ENCODE results near the gene AHSG. TPM values are rescaled to one million over a fixed set of nuclear protein-coding genes. Genes with fewer than 3 reads are reported as not detected.

Gene AHSG
- total RNA-seq, 2 experiments from 2014 or later = not detected

DNA sequence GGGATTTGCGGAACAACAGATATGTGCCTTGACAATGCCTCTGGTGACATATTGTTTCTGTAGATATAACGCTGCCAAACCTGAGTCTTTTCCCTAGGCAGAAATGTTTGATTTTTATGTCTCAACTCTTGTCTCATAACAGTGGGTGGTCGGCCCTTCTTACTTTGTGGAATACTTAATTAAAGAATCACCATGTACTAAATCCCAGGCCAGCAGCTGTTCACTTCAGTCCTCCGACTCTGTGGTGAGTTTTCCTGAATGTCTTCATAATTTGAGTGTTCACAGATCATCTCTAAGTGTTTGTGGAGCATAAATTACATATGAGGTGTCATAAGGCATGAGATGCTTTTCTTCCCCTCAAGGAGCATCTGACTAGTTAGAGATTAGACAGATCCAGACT lies 33.2 kb downstream of the AHSG start:
- Mint-ChIP-seq H3K27ac (no peak overlapping the region), H3K4me3 (no peak overlapping the region), H3K27me3 (peaks cover 6% of the 10 kb centered on the region), H3K9me3 (no peaks in the 10 kb centered on the region), H3K4me1 (ENCODE audit: low read depth) (peaks cover 24% of the 10 kb centered on the region), H3K36me3 (ENCODE audit: low read depth) (no peaks in the 10 kb centered on the region)
- ChIA-PET CTCF (no interaction called here), POLR2A (no interaction called here)
- intact Hi-C loops (cut with micrococcal nuclease) = no loop called here
- TF ChIP-seq, protein P1, sequence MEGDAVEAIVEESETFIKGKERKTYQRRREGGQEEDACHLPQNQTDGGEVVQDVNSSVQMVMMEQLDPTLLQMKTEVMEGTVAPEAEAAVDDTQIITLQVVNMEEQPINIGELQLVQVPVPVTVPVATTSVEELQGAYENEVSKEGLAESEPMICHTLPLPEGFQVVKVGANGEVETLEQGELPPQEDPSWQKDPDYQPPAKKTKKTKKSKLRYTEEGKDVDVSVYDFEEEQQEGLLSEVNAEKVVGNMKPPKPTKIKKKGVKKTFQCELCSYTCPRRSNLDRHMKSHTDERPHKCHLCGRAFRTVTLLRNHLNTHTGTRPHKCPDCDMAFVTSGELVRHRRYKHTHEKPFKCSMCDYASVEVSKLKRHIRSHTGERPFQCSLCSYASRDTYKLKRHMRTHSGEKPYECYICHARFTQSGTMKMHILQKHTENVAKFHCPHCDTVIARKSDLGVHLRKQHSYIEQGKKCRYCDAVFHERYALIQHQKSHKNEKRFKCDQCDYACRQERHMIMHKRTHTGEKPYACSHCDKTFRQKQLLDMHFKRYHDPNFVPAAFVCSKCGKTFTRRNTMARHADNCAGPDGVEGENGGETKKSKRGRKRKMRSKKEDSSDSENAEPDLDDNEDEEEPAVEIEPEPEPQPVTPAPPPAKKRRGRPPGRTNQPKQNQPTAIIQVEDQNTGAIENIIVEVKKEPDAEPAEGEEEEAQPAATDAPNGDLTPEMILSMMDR (IDR thresholded peaks at IDR 0.05) = no peak
- DNase-seq = no peak
- no peak for ATAC-seq

GRCh38 chr3:186646841-186647240 lies 34.0 kb downstream of the AHSG start:
- H3K27me3 Mint-ChIP-seq = peaks cover 5% of the 10 kb centered on the region
- peaks cover 21% of the 10 kb centered on the region for H3K4me1 Mint-ChIP-seq (ENCODE audit: low read depth)
- H3K4me3 Mint-ChIP-seq = no peak overlapping the region
- H3K36me3 Mint-ChIP-seq (ENCODE audit: low read depth) = no peaks in the 10 kb centered on the region
- ChIA-PET POLR2A (no interaction called here), CTCF (no interaction called here)
- ATAC-seq (no peak), DNase-seq (no peak)
- intact Hi-C loops (cut with micrococcal nuclease) = no loop called here
- H3K27ac Mint-ChIP-seq = no peak overlapping the region
- H3K9me3 Mint-ChIP-seq = no peaks in the 10 kb centered on the region
- TF ChIP-seq, protein P1 (IDR thresholded peaks at IDR 0.05) = no peak

GRCh38 chr3:186648851-186649250 lies 36.0 kb downstream of the AHSG start:
- TF ChIP-seq, protein P1 (IDR thresholded peaks at IDR 0.05) = no peak
- ATAC-seq (no peak), DNase-seq (no peak)
- H3K9me3 Mint-ChIP-seq = no peaks in the 10 kb centered on the region
- CTCF ChIA-PET = interaction anchor here (1.2 kb wide), 1 partner anchor 29 kb away, joined by 3 read pairs; no protein-coding TSS in a partner anchor
- intact Hi-C loops (cut with micrococcal nuclease) = no loop called here
- no peak overlapping the region for H3K4me3 Mint-ChIP-seq
- no peak overlapping the region for H3K27ac Mint-ChIP-seq
- H3K4me1 Mint-ChIP-seq (ENCODE audit: low read depth) = peaks cover 6% of the 10 kb centered on the region
- POLR2A ChIA-PET = no interaction called here
- H3K27me3 Mint-ChIP-seq = peaks cover 15% of the 10 kb centered on the region
- H3K36me3 Mint-ChIP-seq (ENCODE audit: low read depth) = no peaks in the 10 kb centered on the region

- Mint-ChIP-seq H3K4me3 (no peak overlapping the region), H3K36me3 (ENCODE audit: low read depth) (no peaks in the 10 kb centered on the region), H3K27ac (no peak overlapping the region), H3K4me1 (ENCODE audit: low read depth) (peaks cover 2% of the 10 kb centered on the region), H3K9me3 (no peaks in the 10 kb centered on the region), H3K27me3 (peaks cover 15% of the 10 kb centered on the region)
- intact Hi-C loops (cut with micrococcal nuclease) = no loop called here
- no peak for DNase-seq
- ChIA-PET POLR2A (interaction anchor here (1.2 kb wide), 1 partner anchor 132 kb away, joined by 4 read pairs; the partner anchor contains the start of gene EIF4A2), CTCF (interaction anchor here (1.1 kb wide), 1 partner anchor 37 kb away, joined by 5 read pairs; no protein-coding TSS in a partner anchor)
- no peak for ATAC-seq
- TF ChIP-seq, protein P1 (IDR thresholded peaks at IDR 0.05) = no peak
These were observed 38.9 kb downstream of the AHSG start for GRCh38 chr3:186651678-186652215.

GRCh38 chr3:186653080-186653707 lies 40.3 kb downstream of the AHSG start:
- ChIA-PET POLR2A (interaction anchor here (0.5 kb wide), 1 partner anchor 677 kb away, joined by 3 read pairs; no protein-coding TSS in a partner anchor), CTCF (no interaction called here)
- no peak for DNase-seq
- Mint-ChIP-seq H3K36me3 (ENCODE audit: low read depth) (no peaks in the 10 kb centered on the region), H3K27me3 (peaks cover 15% of the 10 kb centered on the region), H3K4me1 (ENCODE audit: low read depth) (no peaks in the 10 kb centered on the region), H3K9me3 (no peaks in the 10 kb centered on the region), H3K4me3 (no peak overlapping the region), H3K27ac (no peak overlapping the region)
- no peak for ATAC-seq
- intact Hi-C loops (cut with micrococcal nuclease) = no loop called here
- TF ChIP-seq, protein P1 (IDR thresholded peaks at IDR 0.05) = no peak

All from activated CD8-positive, alpha-beta T cell treated with anti-CD3 and anti-CD28 coated beads for 36 hours (primary cell).